GM18907 (cell line): ENCODE measurements around the gene DPP6.

Experiments used
- ATAC-seq: cut with Tn5 transposase; IDR thresholded peaks from one replicate; pipeline ENCODE4 v1.9.1; 2021; ENCODE audit warnings: mild to moderate bottlenecking, moderate library complexity; ENCODE audit not compliant: unreplicated experiment

The DPP6 gene

DNA sequence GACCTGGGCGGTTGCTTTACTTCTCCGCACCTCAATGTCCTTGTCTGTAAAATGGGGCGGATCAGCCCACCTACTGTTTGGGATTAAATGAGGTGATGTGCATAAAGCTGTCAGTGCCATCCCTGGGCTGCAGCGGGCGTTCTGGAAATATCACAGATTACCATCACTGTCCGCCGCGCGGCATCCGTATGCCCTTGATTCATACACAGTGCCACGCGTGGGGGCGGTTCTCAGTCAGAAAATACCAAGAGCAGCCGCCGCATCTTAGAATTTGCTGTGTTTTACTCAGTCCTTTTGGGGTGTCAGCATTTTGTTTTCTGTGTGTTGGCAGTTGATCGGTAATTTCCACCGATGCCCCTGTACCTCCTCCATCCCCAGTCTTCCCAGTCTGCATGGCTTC, 338.8 kb downstream of the DPP6 start:
- ATAC-seq: no peak

DNA sequence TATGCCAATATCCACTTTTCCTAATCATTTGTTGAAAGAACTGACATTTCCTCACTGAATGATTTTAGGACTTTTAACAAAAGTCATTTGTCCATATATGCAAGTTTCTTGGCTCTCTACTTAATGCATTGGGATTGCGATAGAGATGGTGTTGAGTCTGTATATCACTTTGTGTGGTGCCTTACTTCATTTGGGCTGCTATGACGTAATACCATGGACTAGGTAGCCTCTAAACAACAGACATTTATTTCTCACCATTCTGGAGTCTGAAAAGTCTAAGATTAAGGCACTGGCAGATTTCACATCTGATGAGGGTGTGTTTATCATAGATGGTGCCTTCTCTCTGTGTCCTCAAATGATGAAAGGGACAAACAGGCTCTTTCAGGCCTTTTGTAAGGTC, 342.6 kb downstream of the DPP6 start:
- ATAC-seq: no peak

GRCh38 chr7:154406312-154406711, 354.1 kb downstream of the DPP6 start:
- ATAC-seq: no peak

DNA sequence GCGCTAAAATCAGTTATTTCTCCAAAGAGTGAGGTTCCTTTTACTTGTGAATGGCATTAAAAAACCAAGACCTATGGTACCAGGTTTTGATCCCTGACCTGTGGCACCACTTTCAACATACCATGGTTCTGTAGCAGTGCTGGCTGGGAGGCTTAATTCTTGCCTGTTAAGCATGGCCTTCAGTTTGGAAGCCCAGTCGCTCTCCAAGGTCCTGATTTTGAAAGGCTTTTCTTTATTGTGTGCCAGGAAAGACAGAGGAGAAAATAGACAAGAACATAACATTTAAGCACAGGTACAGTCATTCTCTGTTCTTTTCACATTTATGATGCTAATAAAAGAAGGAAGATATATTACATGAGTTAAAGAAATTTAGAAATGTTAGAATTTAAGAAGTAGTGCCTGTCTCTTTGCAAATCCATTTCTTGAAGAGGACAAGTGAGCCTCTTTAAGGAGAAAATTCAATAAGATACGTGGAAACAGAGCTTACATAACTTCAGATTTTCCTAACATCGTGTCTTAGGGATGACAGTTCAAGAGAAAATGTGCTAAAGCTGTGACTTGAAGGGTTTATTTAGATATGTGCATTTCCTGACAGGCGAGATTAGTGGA, 357.6 kb downstream of the DPP6 start:
- no peak for ATAC-seq

- ATAC-seq: no peak
Observed at GRCh38 chr7:154412105-154412504, 359.9 kb downstream of the DPP6 start.

GRCh38 chr7:154415709-154416399, 363.7 kb downstream of the DPP6 start:
- no peak for ATAC-seq

GRCh38 chr7:154416714-154417113, 364.5 kb downstream of the DPP6 start:
- no peak for ATAC-seq

DNA sequence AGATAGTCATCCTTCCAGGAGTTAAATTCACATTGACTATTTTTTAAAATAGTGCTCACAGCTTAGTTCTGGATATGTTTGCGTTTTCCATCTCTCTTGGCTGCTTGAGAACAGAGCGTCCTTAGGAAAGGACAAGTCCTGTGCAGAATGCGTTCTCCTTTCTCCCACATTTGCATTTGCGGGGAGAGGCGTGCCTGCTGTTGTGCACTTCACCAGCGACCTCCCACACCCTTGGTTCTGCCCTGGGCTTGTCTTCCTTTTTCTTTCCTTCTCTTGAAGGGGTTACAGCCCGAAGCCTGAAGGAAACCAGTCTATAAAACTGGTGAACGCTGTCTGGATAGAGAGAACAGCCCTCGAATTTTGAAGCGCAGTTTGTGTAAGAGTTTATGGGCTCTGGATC, 367.1 kb downstream of the DPP6 start:
- ATAC-seq: no peak

- no peak for ATAC-seq
Observed at GRCh38 chr7:154423231-154423630, 371.0 kb downstream of the DPP6 start.

DNA sequence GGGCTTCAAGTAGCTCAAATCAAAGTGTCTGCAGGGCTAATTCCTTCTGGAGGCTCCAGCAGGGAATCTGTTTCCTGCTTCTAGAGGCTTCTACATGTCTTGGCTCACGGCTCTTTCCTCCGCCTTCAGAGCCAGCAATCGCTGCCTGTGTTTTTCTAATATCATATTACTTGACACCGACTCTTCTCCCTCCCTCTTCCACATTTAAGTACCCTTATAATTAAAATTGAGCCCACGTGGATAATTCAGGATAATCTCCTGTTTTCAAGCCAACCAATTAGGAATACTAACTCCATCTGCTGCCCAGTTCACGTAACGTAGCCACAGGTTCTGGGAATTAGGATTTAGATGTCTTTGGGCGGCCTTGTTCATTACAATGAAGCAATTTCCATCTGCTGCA, 372.2 kb downstream of the DPP6 start:
- no peak for ATAC-seq

DNA sequence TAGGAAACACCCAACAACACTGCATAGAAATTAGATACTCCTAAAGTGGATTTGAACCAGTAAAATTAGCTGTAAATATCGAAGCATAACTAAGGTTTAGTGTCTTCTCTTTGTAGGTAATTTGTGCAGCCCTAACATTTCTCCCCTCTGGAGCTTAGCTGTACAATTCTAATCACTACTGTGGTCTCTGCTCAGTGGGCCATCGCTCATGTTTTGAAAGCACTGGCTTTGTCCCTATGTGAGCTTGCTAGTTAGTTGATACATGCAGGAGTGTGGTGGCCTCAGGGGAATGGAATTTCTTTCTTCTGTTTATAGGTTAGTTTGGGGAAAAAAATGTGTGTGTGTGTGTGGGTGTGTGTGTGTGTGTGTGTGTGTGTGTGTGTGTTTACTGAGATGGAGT, 373.1 kb downstream of the DPP6 start:
- ATAC-seq: no peak

GRCh38 chr7:154426778-154427177, 374.6 kb downstream of the DPP6 start:
- no peak for ATAC-seq

- ATAC-seq: no peak
Observed at GRCh38 chr7:154427533-154427932, 375.3 kb downstream of the DPP6 start.

GRCh38 chr7:154429666-154430404, 377.6 kb downstream of the DPP6 start:
- ATAC-seq: no peak

- no peak for ATAC-seq
Observed at GRCh38 chr7:154430640-154431039, 378.4 kb downstream of the DPP6 start.

DNA sequence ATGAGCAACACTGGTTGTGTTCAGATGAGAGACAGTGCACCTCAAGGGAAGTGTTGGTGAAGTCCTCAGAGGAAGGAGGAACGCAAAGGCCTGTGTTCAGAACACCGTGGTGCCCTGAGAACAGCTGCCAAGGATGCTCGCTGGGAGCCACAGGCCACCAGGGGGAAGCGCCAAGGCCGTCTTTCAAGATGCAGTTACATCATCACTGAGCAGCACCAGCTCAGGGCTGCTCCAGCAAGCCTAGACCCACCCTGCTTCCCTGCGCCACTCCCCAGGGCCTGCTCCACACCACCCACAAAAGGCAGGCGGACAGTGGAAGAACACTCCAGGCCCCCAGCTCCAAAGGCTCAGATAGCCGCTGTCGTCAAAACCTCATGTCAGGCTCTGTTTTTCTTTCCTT, 378.8 kb downstream of the DPP6 start:
- ATAC-seq: no peak

DNA sequence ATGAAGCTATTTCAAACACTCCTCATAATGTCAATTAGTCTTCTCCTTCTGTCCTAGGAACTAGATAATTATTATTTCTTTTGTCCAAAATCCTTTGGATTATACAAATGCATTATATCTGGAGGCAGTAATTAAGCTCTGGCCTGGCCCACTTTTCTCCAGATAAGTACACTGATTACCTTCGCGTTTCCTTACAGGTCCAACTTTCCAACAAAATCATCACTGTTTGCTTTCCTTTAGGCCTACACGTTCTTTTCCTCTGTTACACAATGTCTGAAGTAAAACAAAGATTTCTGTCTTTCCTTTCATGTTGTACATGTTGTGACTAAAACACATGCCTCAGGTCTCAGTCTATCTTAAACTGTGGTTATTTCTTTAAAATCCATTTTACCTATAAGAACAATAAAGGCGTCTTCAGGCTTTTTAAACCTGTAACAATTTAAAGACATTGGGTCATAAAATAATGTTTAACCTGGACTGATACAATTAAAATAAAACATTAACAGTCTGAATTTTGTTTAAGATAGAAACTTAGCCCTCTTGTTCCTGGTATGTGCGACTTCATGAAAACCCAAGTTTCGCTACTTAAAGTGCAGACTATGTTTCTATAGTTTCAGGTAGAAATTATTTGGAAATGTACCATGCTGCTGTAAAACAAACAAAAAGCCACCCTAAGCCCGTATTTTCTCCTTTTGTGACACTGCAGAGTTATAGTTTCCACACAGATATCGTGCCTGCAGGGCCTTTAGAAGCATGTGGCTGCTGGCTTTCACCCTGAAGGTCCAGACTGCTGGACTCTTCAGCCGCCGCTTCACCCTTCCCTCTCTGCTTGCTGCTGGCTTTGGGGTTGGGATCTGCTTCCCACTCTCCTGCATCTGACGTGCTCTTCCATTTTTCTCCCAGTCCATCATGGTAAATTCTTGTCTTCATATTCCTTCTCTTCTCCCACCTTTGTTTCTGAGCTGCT, 381.7 kb downstream of the DPP6 start:
- no peak for ATAC-seq

DNA sequence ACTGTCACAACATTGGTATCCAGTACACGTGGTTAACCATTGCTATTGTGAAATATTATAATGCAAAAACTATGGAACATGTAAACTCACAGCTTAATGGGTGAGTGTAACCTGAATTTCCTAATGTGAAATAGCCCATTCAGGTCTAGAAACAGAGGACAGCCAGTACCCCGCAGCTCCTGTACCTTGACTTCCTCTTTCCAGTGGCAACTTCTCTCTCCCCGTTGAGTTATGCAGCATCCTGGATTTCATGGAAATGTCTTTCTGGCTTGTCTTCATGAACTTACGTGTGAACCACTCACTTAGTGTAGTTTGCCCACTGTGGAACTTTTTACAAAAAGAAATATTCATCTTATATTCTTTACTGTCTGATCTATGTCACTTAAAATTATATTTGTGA, 384.4 kb downstream of the DPP6 start:
- no peak for ATAC-seq

GRCh38 chr7:154437234-154437633, 385.0 kb downstream of the DPP6 start:
- no peak for ATAC-seq

DNA sequence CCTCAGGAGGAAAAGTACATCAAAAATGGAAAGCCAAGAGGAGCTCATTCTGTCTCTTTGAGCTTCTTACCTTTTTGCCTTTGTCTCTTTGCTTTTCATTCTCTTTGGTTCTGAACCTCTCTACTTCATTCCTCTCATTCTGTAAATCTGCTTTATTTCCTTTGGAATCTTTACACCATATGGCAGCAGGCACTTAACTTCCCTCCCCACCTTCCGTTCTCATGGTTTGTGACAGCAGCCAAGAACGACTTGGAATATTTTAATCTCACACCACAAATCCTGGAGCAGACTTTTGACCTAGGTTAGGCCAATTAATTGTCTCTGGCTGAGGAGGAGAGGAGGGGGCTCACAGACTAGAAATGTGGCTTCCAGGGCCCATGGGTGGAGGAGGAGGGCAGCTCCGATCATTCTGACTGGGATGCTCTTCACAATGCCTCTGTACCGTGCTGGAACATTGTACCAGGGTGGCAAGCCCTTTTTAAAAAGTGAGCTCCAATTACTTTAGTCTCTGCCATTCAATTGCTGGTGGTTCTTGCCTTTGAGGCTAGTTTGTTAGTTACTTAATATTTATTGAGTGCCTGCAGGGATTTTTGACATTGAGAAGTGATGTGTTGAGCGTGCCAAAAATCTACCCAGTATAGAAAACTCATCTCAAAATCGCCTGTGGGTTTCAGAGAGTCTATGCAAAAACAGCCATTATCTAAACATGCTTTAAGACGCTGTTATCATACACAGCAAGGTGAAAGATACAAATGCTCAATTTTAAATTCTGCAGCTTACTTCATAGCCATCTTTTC, 386.6 kb downstream of the DPP6 start:
- ATAC-seq: no peak
